ENCODE data around the gene KLRB1. TPM values are rescaled to one million over a fixed set of nuclear protein-coding genes. Genes with fewer than 3 reads are reported as not detected.
"Not testable (repeated sequence)": the region's sequence is repeated elsewhere in the genome, so short reads cannot be mapped to it uniquely, and the experiment has no call there.

KLRB1 gene
- polyA plus RNA-seq, 4 donors, result 2.5 to 15.9 (median 4.5) TPM

DNA sequence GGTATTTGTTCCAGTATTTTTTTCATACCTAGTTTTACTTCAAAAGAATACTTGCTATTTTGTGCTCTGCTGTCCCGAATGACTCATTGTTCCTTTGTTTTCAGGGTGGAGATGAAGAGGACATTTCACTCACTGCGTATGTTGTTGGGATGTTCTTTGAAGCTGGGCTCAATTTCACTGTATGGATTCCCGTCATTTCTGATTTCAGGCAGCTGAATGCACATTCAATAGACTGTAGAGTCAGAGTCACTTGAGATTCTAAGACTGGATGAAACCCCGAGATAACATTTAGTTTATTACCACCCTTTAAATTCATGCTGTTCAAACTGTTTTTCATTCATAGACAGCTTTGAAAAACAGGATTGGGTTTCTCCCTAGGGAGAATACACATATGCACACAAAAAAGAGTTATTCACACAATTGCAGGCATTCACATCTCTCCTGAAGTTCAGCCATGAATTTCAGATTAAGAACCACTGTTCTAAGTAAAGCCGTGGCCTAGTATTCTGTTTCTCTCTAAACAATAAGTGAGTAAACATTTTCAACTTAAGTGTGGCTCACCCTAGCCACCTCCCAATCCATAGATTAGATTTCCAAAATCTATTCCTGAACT is 44.8 kb downstream of the KLRB1 start:
- not testable (repeated sequence) for H3K9me3 ChIP-seq (ENCODE audit: control insufficient read depth in 2 of 2, insufficient read depth in 1 of 2, low read depth in 1 of 2, low read length in 1 of 2); H3K4me1 ChIP-seq (ENCODE audit: control insufficient read depth in 3 of 3, insufficient read depth in 2 of 3, low read depth in 1 of 3, low read length in 2 of 3); H3K36me3 ChIP-seq (ENCODE audit: control insufficient read depth in 3 of 3, insufficient read depth in 2 of 3, low read depth in 1 of 3, low read length in 3 of 3); H3K27me3 ChIP-seq (ENCODE audit: control insufficient read depth in 3 of 3, insufficient read depth in 3 of 3, low read length in 3 of 3); DNase-seq; H3K4me3 ChIP-seq (ENCODE audit: low read depth in 1 of 3, low read length in 3 of 3); FAIRE-seq; H3K27ac ChIP-seq (ENCODE audit: low read depth in 1 of 3, low read length in 2 of 3)
- WGBS, 3 donors, result 87 to 92% methylated on average over 3 of the region's 5 CpGs; no CpG with 5 or more reads in 1 of the 3 donors

DNA sequence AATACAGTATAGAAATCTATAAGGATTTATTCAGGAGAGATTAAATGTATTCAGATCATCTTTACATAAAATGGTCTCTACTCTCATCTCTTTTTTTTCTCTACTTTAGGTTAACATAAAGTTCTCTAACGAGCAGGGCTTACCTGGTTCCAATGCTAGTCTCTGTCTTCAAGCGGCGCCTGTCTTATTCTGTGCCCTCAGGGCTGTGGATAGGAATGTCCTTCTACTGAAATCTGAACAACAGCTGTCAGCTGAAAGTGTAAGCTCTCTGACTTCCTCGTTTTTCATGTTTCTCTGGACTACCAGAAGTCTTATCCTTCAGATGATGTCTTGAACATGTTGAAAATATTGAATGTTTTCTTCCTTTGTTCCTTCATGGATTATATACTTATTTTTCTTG is 62.2 kb downstream of the KLRB1 start:
- not testable (repeated sequence) for H3K36me3 ChIP-seq (ENCODE audit: control insufficient read depth in 3 of 3, insufficient read depth in 2 of 3, low read depth in 1 of 3, low read length in 3 of 3); FAIRE-seq; H3K4me3 ChIP-seq (ENCODE audit: low read depth in 1 of 3, low read length in 3 of 3); H3K27me3 ChIP-seq (ENCODE audit: control insufficient read depth in 3 of 3, insufficient read depth in 3 of 3, low read length in 3 of 3); H3K4me1 ChIP-seq (ENCODE audit: control insufficient read depth in 3 of 3, insufficient read depth in 2 of 3, low read depth in 1 of 3, low read length in 2 of 3); H3K9me3 ChIP-seq (ENCODE audit: control insufficient read depth in 2 of 2, insufficient read depth in 1 of 2, low read depth in 1 of 2, low read length in 1 of 2); DNase-seq; H3K27ac ChIP-seq (ENCODE audit: low read depth in 1 of 3, low read length in 2 of 3)
- WGBS, 3 donors, result 46 to 68% methylated on average over 4 of the region's 4 CpGs; no CpG with 5 or more reads in 1 of the 3 donors

Other genes starting within 250 kb of the KLRB1 start
- 1 to 10 TPM in 3 of 4 donors, under 1 TPM in 1; 0.67 to 8.5 (median 2.2) TPM for gene CLEC2D, start 61.8 kb upstream of the KLRB1 start, polyA plus RNA-seq
- gene CLECL1, start 125.2 kb upstream of the KLRB1 start, polyA plus RNA-seq, result 1 to 10 TPM in 1 of 4 donors, under 1 TPM in 2, not detected in 1; 0.58 to 2.4 (median 0.92) TPM
- gene CD69, start 153.0 kb upstream of the KLRB1 start, polyA plus RNA-seq, result 1 to 10 TPM; 1.8 to 7.1 (median 5.1) TPM
- under 1 TPM in 2 of 4 donors, not detected in 2; 0.24 to 0.47 TPM for gene KLRF1, start 219.6 kb upstream of the KLRB1 start, polyA plus RNA-seq

All from small intestine (tissue), 7 donors.